GM06990 (cell line): ENCODE data around the gene ZMYM3.

Experiments used
- DNase-seq: peaks from one replicate; pipeline ENCODE4 v3.0.0-alpha.2; 2011; ENCODE audit not compliant: insufficient read length; ENCODE audit errors: extremely low read depth
- H3K27me3 ChIP-seq: replicated peaks from 2 replicates; pipeline ENCODE4 v1.6.0; 2011; ENCODE audit warnings: low read length; ENCODE audit not compliant: control insufficient read depth, insufficient read depth
- H3K36me3 ChIP-seq: 2 replicates; pipeline ENCODE4 v1.5.1; 2011; ENCODE audit warnings: low read length; ENCODE audit not compliant: control insufficient read depth, insufficient read depth
- H3K4me3 ChIP-seq: replicated peaks from 2 replicates; pipeline ENCODE4 v1.5.1; 2011; ENCODE audit warnings: low read depth, mild to moderate bottlenecking, control low read depth, low read length
- TF ChIP-seq, protein P1 (sequence below): IDR thresholded peaks from 2 replicates; pipeline ENCODE4 v1.5.1; 2011; ENCODE audit warnings: low read length, control low read depth, mild to moderate bottlenecking, inconsistent platforms; ENCODE audit not compliant: insufficient read depth, poor library complexity, severe bottlenecking

The ZMYM3 gene

DNA sequence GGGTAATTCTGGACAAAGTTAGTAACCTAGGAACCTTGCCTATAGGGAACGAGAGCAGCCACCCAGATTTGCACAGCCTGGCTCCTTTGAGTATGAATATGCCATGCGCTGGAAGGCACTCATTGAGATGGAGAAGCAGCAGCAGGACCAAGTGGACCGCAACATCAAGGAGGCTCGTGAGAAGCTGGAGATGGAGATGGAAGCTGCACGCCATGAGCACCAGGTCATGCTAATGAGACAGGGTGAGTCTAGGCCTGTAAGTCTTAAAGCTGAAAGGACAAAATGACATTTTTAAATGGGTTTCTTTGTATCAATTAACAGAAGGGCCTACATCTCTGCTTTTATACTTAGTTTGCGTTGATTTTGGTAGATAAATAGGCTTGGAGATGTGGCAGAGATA is 42.9 kb upstream of the ZMYM3 start:
- TF ChIP-seq, protein P1, sequence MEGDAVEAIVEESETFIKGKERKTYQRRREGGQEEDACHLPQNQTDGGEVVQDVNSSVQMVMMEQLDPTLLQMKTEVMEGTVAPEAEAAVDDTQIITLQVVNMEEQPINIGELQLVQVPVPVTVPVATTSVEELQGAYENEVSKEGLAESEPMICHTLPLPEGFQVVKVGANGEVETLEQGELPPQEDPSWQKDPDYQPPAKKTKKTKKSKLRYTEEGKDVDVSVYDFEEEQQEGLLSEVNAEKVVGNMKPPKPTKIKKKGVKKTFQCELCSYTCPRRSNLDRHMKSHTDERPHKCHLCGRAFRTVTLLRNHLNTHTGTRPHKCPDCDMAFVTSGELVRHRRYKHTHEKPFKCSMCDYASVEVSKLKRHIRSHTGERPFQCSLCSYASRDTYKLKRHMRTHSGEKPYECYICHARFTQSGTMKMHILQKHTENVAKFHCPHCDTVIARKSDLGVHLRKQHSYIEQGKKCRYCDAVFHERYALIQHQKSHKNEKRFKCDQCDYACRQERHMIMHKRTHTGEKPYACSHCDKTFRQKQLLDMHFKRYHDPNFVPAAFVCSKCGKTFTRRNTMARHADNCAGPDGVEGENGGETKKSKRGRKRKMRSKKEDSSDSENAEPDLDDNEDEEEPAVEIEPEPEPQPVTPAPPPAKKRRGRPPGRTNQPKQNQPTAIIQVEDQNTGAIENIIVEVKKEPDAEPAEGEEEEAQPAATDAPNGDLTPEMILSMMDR = no peak
- peaks cover 11% of the 10 kb centered on the region for H3K36me3 ChIP-seq
- DNase-seq = no peak
- H3K4me3 ChIP-seq = no peak overlapping the region
- H3K27me3 ChIP-seq = no peaks in the 10 kb centered on the region

DNA sequence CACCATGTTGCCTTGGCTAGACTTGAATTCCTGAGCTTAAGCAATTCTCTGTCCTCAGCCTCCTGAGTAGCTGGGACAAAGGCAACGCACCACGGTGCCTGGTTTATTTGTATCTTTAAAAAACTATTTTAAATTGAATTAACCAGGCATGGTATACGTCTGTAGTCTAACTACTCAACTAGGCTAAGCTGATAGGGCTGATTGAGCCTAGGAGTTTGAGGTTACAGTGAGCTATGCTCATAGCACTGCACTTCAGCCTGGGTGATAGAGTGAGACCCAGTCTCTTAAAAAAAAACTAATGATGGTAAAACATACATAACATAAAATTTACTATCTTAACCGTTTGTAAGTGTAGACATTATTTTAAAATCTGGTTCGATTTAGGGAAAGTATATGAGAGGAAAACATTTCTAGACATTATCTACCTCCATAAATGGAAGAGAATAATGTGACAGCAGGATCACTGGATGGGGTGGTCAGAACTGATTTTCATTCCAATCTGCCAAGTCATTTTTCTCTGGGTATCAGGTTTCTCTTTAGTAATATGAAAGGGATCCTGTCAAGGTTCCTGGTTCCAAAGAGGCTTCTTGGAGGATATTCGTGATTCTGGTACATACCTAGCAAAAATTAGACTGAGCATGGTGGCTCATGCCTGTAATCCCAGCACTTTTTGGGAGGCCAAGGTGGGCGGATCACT is 38.9 kb upstream of the ZMYM3 start:
- peaks cover 6% of the 10 kb centered on the region for H3K36me3 ChIP-seq
- H3K27me3 ChIP-seq = no peaks in the 10 kb centered on the region
- TF ChIP-seq, protein P1 = no peak
- DNase-seq = no peak
- no peak overlapping the region for H3K4me3 ChIP-seq

- DNase-seq = no peak
- TF ChIP-seq, protein P1 = no peak
- Histone ChIP-seq H3K27me3 (no peaks in the 10 kb centered on the region), H3K4me3 (no peak overlapping the region), H3K36me3 (peaks cover 2% of the 10 kb centered on the region)
Observed at GRCh38 chrX:71291381-71291780, 37.4 kb upstream of the ZMYM3 start.

DNA sequence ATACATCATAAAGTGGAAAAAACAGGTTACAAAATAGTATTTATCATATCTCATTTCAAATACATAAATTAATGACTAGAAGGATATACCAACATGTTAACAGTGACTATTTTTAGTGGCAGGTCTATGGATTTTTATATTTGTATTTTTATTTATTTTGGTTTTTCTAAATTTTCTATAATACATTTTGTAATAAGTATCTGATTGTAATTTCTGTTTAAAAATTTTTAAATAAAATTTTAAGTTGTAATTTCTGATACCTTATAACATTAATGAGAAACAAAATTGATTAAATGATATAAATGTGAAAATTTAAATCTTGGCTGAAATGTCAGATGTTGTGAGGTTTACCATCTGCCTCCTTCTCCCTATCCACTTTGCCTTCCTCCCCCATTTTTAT is 32.0 kb upstream of the ZMYM3 start:
- TF ChIP-seq, protein P1 = no peak
- Histone ChIP-seq H3K27me3 (no peaks in the 10 kb centered on the region), H3K36me3 (no peaks in the 10 kb centered on the region), H3K4me3 (peak overlapping the region; percentile 82)
- no peak for DNase-seq

GRCh38 chrX:71283403-71284143 is 29.6 kb upstream of the ZMYM3 start, which contains the start of gene NONO:
NONO (plus strand) TSS chrX:71283635; CDS start chrX:71290638, 7,003 bp downstream.
- peak; percentile 90 for DNase-seq

More at GRCh38 chrX:71283403-71284143, 29.6 kb upstream of the ZMYM3 start, which contains the start of gene NONO:
- no peaks in the 10 kb centered on the region for H3K27me3 ChIP-seq
- no peaks in the 10 kb centered on the region for H3K36me3 ChIP-seq
- TF ChIP-seq, protein P1 = peak; percentile 14
- peak within 1 kb of the TSS; percentile 82 for H3K4me3 ChIP-seq
